SK-N-SH (cell line): ENCODE results near the gene PNLDC1.

Experiments used
- CTCF ChIP-seq: fragments of 200-600 bp; sonication (generic); IDR thresholded peaks from 2 replicates; pipeline ENCODE4 v1.6.1; 2017; ENCODE audit warnings: antibody characterized with exemption, mild to moderate bottlenecking, moderate library complexity
- EP300 ChIP-seq, 2 experiments: IDR thresholded peaks; 2 replicates each; pipeline versions ENCODE4 v1.4.0 to v1.6.1; 2012; ENCODE audit warnings: borderline replicate concordance in 1 of 2, low read depth in 1 of 2, low read length in 1 of 2
- EZH2phosphoT487 ChIP-seq: fragments of 200-600 bp; sonication (generic); IDR thresholded peaks from 2 replicates; pipeline ENCODE4 v1.6.1; 2017; ENCODE audit warnings: low read depth, mixed run types, mild to moderate bottlenecking, antibody characterized with exemption, moderate library complexity, borderline replicate concordance
- GATA2 ChIP-seq: sonication (generic); formaldehyde crosslinking; IDR thresholded peaks from 2 replicates; pipeline ENCODE4 v1.5.0; 2020; ENCODE audit warnings: mild to moderate bottlenecking, missing genetic modification reagents
- RAD21 ChIP-seq: IDR thresholded peaks from 2 replicates; pipeline ENCODE4 v1.6.1; 2012; ENCODE audit warnings: mild to moderate bottlenecking, low read length
- REST ChIP-seq: IDR thresholded peaks from 2 replicates; pipeline ENCODE4 v1.6.1; 2012; ENCODE audit warnings: mild to moderate bottlenecking, low read depth, low read length, moderate library complexity

DNA sequence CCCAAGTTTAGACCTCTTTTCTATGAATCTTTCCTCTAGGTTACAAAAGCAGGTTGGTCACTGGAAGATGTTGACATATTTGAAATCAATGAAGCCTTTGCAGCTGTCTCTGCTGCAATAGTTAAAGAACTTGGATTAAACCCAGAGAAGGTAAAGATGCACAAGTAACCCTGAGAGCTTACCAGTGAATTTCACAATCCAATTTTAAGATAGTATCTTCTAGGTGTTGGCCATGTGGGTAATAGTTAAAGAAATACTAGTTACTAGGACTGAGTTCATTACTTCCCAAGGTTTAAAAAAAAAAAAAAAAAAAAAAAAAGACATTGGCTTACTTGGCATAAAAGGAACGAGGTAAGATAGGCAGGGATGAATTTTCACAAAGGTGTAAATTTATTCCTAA, 21.9 kb upstream of the PNLDC1 start:
- no peak for TF ChIP-seq EZH2phosphoT487
- no peak for TF ChIP-seq REST
- TF ChIP-seq RAD21, result no peak
- TF ChIP-seq CTCF, result no peak
- TF ChIP-seq GATA2, result no peak
- TF ChIP-seq EP300 (IDR thresholded peaks at IDR 0.05; ENCODE audit: borderline replicate concordance in 1 of 2, low read depth in 1 of 2, low read length in 1 of 2), result no peak
